Measurements from ENCODE around the gene GPR108.

DNA sequence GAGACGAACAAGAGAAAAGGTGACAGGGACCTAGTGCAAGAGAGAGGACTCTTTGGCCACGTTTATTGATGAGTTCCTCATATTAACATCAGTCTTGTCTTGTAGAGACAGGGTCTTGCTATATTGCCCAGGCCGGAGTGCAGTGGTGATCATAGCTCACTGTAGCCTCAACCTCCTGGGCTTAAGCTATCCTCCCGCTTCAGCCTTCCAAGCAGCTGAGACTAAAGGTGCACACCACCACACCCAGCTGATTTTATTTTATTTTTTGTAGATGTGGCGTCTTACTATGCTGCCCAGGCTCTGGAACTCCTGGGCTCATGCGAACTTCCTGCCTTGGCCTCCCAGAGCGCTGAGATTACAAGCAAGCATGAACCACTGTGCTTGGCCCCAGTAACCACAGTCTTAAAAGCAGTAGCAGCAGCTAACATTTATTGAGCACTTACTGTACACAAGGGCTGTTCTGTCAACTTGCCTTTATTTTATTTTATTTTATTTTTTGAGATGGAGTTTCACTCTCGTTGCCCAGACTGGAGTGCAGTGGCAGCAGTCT, 30.9 kb upstream of the GPR108 start:
- no peak for TF ChIP-seq ZNF660 (tag by site-specific recombination; IDR thresholded peaks at IDR 0.05)
- TF ChIP-seq KLF9 (tag by site-specific recombination; IDR thresholded peaks at IDR 0.05; ENCODE audit: low read depth) = no peak
- no peak for TF ChIP-seq YY1 (tag by site-specific recombination; IDR thresholded peaks at IDR 0.05)
- TF ChIP-seq, protein P1, sequence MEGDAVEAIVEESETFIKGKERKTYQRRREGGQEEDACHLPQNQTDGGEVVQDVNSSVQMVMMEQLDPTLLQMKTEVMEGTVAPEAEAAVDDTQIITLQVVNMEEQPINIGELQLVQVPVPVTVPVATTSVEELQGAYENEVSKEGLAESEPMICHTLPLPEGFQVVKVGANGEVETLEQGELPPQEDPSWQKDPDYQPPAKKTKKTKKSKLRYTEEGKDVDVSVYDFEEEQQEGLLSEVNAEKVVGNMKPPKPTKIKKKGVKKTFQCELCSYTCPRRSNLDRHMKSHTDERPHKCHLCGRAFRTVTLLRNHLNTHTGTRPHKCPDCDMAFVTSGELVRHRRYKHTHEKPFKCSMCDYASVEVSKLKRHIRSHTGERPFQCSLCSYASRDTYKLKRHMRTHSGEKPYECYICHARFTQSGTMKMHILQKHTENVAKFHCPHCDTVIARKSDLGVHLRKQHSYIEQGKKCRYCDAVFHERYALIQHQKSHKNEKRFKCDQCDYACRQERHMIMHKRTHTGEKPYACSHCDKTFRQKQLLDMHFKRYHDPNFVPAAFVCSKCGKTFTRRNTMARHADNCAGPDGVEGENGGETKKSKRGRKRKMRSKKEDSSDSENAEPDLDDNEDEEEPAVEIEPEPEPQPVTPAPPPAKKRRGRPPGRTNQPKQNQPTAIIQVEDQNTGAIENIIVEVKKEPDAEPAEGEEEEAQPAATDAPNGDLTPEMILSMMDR (tag by site-specific recombination; IDR thresholded peaks at IDR 0.05) = no peak
- no peak for TF ChIP-seq ZSCAN23 (tag by site-specific recombination; IDR thresholded peaks at IDR 0.05)

All from HEK293 (cell line).